Stimulated activated CD8-positive, alpha-beta memory T cell treated with anti-CD3 and anti-CD28 coated beads, Interleukin-2, amount 100 ng/mL, for 48 hours (primary cell): ENCODE results near the gene ANKS6.

ENCODE experiments used
- DNase-seq, 2 donors: peaks; one replicate each; pipeline ENCODE4 v3.0.0-alpha.2; 2020; ENCODE audit warnings: low read depth in 2 of 2

The ANKS6 gene

DNA sequence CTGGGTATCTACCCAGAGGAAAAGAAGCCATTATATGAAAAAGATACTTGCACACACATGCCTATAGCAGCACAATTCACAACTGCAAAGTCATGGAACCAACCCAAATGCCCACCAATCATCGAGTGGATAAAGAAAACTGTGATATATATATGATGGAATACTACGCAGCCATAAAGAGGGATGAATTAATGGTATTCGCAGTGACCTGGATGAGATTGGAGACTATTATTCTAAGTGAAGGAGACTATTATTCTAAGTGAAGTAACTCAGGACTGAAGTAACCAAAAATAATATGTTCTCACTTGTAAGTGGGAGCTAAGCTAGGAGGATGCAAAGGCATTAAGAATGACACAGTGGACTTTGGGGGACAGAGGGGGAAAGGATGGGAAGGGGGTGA, 57.6 kb downstream of the ANKS6 start:
- DNase-seq: no peak

DNA sequence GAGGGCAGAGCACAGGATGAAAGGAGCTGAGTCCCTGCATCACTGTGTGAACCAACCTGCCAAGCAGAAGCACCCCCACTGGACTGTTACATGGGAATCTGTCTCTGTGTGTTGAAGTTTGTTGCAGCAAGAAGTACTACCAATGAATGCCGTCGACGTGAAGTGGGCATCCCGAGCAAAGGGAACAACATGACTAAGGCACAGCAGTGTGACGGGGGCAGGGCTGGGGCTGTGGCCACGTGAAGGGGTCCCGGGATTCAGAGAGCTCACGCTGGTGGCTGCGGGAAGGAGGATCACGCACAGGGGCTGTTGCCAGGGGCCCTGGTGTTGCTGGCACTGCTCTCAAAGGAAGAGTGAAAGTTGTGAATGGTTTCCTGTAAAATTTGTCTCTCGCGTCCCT, 60.1 kb downstream of the ANKS6 start:
- no peak for DNase-seq

DNA sequence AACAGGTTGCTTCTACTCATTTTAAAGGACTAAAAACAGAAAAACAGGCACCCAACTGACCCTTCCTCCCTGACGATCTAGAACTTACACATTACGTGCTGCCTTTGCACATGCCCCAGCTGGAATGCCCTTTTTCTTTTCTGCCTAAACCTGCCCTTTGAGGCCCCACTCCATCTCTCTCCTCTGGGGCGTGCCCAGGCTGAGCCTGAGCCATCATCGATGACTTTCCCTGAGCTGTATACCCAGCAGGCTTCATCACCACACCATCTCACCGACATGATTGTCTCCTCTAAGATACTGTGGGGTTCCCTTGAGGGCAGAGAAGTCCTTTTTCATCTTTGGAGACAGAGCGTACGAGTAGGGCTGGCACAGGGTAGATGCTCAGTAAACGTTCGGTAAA, 63.6 kb downstream of the ANKS6 start:
- no peak for DNase-seq

DNA sequence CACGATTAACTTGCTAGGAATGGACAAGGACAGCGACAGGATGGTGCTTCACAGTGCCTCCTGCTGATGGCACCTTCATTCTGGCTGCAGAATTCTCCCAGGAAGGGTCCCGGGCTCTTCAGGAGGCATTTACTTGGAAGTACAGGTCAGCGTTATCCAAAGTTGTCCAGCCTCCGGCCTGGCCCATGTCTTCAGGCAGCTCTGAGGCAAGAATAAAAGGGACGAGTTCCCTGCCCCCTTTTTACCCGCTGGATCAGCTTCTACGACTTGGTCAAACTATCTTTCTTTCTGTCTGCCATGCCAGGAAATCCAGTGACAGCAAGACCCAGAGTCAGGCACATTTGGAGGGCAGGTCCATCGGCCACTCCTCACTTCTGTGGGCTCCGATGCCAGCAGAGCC, 64.3 kb downstream of the ANKS6 start:
- no peak for DNase-seq

DNA sequence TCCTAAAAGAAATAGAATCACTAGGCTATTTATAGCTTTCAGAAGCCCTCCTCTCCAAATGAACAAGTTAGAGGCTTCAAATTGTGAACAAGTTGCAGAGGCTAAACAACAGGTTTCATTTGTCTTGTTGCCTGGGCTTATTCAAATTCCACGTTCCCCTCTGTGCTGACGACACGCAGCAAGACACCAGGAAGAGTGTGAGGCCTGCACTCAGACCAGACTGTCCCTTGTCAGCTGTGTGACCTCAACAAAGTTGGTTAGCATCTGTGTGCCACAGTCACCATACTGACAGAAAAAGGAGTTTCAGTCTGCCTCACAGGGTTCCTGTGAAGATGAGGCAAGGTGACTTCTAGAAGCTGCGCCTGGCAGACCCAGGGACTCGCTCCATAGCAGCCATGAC, 65.5 kb downstream of the ANKS6 start:
- no peak for DNase-seq

DNA sequence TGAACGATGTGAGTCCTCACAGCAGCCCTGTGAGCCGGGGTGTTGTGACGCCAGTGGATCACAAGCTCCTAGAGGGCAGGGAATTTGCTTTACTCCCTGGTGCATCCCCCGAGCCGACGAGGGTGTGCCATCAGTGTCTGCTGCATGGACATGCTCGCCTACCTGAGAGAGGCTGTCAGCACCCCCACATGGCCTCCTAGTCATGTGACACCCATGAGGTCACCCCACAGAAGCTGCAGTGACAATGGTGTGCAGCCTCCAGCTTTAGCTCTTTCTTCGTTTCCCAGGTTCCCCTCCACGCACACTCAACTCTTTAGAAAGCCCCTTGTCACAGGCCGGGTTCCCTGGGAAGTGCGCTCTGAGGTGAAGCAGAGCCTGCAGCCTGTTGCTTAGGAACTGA, 67.9 kb downstream of the ANKS6 start:
- no peak for DNase-seq

DNA sequence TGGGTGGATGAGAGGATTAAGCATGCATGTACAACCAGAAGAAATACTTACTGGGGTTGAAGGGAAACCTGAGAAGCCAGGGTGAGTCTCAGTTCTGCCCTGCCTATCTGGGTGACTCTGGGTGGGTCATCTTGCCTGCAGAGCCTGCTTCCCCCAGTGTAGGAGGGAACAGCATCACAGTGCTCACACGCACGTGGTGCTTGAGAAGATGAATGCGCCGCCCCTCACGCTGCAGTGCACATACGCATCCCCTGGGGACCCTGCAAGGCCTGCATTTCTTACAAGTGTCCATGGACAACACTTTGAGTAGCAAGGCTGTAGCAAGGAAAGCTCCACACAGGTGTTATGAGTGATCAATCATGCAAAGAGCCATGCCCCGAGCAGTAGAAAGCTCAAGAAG, 68.9 kb downstream of the ANKS6 start:
- no peak for DNase-seq

DNA sequence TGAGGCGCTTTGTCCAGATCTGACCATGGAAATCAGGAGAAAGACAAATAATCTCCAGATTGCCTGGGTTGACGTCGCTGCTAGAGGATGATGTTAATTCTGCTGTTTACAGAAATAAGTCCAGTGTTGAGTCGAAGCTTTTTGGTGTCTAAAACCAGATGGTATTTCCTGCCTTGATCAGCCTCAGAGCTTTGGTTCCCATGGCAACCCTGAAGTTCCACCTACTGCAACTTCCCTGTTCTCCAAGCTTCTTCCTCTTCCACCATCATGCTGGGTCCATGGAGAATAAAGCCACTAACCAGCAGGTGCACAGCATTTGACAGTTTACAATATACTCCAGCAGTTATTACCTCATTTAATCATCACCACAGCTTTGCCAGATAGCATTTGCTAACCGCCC, 69.6 kb downstream of the ANKS6 start:
- no peak for DNase-seq

DNA sequence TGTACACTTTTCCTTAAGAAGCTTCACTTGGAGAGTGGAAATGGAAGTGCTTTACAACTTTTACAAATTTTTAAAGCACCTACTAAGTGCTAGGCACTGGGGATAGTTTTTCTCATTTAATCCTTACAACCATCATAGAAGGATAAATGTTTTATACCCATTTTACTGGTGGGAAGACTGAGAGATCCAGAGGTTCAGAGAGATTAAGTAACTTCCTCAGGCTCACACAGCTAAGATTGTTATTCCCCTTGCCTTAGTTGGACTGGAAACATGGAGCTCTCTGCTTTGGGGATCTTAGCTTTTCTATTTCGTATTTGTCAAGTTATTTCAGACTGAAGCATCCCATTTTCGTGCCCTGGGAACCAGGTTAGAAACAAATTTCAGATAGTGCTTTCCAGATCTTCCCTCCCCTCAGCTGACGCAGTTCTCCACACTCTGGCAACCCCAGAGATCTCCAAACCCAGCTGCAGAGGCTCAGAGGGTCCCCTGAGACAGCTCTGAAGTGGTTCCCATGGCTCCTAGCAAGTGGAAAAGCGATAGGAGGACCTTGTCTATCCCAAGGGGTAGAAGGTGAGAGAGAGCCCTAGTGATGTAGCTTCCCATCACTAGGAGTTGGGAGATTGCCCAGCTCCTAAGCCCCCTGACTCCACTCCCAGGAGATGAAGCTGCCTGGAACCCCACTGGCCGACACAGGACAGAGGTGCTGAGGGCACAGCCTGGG, 71.4 kb downstream of the ANKS6 start:
- DNase-seq: no peak

DNA sequence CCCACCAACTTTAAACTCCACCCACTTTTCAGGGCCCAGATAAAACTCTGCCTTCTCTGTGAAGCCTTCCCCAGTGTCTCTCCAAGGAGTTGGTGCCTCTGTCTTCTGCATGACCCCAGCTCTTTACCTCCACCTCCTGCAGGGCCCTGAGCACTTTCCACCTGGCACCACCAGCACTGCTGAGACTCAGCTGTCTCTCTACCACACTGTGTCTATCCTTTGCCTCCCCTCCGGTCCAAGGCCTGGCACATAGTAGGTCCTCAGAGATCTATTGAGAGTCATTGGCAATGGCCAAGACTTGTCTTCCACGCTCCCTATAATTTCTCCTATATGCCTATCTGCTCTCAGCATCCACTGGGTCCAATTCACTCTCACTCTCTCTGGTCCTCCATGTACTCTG, 74.7 kb downstream of the ANKS6 start:
- DNase-seq: no peak

DNA sequence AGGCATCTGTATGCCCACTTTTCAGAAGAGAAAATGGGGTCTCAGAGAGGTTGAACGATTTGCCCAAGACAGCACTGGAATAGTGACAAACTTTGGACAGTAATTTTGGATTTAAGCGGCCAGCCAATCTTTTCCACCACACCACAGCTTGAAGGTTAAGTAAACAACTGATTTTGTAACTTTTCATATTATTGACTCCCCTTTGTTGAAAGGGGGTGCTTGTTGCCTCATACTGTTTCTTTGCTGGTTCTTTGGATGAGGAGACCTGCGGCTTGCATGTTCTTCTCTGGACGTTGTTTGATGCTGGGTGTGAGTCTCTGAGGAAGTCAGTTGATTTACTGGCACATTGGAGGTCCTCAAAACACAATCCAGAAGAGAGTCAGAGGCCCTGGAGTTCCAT, 76.0 kb downstream of the ANKS6 start:
- DNase-seq: no peak

DNA sequence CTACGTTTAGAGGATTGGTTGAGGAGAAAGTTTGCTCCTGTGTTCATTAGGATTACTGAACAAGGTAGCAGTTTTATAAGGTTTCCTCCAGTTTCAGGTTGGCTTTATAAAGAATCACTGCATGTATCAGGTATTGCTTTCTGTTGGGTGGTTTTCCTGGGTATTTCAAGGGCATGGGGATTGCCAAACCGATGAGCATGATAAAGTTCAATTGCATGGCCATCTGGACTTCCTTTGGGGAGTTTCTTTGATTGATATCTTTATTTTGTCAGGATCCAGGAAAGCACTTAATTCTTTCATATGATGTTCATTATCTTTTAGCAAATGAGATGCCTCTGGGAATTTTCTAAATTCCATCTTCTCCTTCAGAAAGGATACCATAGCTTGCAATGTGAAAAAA, 77.3 kb downstream of the ANKS6 start:
- DNase-seq: no peak

DNA sequence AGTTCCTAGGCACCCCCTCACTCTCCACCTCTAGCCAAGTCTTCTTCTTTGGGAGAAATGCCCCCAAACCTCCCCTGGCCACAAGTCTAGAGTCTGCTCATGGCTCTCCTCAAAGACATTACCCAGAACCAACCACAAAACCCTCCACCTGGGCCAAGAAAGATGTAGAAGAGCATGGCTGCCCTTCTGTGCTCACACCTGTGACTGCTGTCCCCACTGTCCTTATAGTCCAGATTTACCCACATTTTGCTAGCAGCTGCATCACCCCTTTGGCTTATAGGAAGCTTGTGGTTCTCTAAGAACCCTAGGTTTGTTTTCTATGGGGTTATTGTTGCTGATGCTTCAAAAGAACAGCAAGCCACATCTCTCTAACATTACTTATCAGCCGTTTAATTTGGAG, 81.5 kb downstream of the ANKS6 start:
- DNase-seq: no peak

DNA sequence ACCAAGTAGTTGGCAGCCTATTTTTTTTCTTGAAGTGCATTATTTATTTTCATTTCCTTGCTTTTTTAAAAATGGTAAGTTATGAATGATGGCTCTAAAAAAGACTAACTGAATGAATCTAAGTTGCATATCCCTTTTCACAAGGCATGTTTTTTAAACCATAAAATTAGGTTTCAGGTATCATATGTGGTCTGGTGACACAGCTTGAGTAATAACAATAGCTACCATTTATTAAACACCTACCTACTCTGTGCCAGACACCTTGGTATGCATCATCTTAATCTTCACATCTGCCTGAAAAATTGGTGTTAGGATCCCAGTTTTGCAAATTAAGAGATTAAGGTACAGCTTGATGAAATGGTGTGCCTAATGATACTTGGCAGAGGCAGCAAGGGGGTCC, 83.4 kb downstream of the ANKS6 start:
- no peak for DNase-seq

DNA sequence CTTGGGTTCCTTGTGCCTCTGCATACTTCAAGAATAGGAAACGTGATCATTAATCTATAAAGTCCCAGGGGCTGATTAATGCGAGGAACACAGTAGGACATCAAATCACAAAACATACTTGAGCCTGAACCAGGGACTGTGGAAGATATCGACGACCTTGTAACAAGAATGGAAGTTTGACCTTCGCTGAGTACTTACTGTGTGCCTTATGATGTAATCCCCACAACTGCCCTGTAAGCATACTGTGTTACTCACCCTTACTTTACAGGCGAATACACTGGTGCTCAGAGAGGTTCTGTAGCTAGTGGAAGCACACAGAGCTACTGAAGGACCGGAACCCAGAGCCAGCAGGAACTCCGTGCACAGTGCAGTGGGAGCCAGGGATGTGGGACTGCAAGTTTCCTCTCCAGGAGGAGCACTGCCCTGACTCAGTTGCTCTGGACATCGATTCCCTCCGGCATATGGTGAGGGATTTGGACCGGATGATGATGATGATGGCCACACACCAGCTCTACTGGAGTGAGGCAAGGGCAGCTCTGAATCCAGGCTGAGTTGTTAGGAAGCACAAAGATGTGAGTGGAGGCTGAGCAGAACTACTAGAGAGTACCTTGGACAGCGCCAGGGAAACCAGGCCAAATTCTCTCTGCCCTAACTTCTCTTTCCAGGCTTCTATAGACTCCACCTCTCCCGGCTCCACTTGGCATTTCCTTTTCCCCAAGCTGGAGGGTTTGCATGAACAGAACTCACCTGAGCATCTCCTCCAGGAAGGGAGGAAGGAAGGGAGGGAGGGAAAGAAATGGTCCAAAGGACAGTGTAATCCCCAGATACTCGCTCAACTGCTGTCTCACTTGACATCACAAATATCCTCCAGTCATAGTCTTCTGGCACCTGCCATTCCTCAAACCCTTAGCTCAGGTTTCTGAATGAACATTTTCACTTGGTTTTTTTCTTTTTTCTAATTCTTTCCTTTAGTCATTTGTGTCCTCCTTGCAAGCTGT, 86.1 kb downstream of the ANKS6 start:
- DNase-seq: no peak

DNA sequence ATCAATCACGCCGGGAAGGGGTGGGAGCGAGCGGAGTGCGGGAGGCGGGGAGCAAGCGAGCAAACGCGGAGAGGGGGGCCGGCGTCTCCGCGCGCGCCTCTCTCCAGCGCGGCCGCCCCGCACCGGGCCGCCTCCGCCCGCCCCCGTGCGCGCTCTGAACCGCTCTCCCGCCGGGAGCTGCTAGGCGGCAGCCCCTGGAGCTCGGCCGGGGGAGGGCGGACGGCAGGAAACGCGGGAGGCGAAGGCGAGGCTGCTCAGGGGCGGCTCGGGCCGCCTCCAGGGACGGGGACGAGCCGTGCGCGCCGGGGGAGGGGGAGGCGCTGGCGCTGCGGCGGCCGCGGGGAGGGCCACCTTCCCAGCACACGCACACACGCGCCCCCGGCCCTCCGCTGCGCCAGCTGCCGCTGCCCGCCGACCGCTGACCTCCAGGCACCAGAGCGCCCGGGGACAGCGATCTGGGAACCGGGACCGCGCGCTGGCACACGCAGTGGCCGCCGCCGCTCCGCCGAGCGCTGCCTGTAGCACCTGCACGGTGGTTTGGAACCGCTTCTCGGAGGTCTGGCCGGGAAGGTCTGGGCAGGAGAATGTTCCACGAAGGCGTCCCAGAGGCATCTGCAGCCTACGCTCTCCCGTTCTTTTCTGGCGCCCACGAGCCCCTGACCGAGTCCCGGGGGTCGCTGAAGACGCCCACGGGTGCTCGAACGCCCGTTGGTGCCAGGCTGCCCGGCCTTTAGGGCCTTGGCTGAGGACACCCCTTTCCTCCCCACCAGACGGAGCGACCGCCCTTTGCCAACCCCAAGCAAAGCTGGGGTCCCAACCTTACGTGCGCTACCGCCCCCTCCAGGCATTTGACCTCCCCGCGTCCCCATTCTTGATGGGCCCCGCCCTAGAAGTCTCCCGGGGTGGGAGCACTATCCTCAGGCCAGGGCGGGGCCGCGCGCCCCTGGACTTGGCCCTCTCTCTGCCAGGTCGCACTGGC, 87.1 kb downstream of the ANKS6 start, which contains the start of gene GABBR2:
Gene GABBR2 (minus strand): TSS at position 3 of the 979 bp plus-strand sequence. CDS start 198 bp downstream, outside the sequence.
- DNase-seq: no peak

DNA sequence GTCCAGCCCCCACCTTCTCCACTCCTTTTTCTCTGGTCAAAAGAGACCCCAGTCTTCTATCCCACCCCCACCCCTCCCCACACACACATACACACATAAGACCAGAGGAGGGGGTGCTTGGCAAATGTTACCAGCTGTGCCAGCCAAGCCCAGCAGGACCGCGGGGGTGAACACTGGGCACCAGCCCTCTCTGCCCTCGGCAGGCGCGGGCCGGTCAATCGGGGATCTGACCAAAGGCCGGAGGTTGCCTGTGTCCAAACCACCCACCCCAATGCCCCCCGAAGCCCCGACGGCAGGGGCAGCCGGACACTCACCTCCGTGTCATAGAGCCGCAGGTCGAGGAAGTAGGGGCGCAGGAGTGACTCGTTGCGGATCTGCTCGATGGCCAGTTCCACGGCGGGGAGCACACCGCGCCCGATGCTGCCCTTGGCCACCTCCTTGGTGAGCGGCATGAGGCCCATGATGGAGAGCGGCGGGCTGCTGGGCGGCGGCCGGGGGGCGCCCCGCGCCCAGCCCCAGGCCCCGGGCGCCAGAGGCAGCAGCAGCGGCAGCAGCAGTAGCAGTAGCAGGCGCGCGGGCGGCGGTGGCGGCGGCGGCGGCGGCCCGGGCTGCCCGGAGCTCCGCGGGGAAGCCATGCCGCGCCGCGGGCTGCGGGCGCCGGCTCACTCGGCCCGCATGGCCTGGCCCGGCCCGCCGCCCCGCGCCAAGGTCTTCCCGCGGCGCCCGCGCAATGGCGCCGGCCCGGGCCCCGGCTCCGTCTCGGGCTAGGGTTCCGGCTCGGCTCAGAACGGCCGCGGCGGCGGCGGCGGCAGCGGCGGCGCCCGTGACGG, 88.0 kb downstream of the ANKS6 start:
- no peak for DNase-seq

DNA sequence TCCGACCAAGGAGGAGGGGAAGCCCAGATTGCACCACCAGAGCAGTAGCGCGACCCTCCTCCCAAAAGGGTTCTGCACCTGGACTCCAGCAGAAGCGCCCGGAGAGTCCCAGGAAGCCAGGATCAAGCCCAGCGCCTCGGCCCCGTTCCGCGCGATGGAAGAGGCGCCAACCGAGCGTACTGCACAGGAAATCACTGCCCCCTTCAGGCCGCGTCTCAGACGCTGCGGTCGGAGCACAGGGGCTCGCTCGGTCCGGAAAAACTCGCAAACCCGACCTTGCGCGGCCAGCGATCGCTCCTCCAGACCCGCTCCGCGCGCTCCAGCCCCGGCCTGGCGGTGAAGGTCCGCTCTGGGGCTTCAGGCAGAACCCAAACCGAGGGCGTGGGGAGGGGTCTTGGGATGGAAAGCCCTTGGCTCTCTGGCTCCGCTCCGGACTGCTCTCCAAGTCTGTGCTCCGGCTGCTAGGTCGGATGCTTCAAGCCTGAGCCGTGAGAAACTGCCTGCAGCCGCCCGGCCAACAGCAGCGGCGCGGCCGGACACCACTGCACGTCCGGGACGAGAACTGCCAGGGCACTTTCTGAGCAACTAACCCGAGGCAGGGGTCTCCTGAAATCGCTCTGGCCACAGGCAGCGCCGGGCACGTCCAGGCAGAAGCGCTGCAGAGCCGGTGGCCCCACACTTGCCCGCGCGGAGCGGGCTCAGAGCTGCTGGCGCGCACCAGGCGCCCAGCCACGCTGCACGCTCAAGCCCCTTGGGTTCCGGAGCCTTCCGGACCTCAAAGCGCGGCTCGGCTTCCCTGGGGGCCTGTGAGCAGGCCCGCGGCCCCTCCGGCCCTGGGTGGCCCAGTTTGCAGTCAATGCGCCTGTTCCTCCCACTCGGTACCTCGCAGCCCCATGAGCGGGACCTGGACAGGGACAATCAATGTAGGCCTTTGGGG, 88.9 kb downstream of the ANKS6 start:
- DNase-seq: peak; percentile 18 to 20

DNA sequence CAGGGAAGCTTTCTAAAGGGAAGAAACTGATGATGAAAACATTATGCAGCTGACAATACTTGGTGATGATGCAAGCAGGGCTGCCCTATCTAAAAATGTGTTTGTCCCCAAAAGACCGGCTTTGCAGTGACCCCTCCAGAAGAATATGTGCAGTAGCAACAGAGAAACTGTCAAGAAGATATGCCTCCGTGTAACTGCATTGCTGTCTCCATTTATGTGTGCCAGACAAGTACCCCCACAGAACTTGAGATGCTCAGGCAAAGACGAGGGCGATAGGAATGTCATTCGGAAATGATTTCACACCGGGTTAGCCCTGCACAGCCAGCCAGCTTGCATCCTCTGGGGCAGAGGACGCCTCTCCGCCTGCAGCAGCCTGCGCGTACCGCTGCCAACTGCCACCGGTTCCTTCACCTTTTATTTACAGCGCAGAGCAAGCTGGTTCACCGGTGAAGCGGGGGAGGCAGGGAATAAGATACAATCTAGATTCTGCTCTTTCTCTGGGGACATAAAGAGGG, 89.6 kb downstream of the ANKS6 start:
- DNase-seq: no peak
